ENCODE results near the gene TINAGL1.

TINAGL1 gene

GRCh38 chr1:31621498-31621820 is 45.1 kb downstream of the TINAGL1 start:
- Histone ChIP-seq H4K20me1 (ENCODE audit: insufficient read depth, low read length, poor library complexity, severe bottlenecking) (no peaks in the 10 kb centered on the region), H3K79me2 (ENCODE audit: insufficient read depth, low read length) (no peaks in the 10 kb centered on the region), H3K4me2 (ENCODE audit: low read depth, low read length, poor library complexity, severe bottlenecking) (no peak overlapping the region), H2AFZ (ENCODE audit: low read length) (no peak overlapping the region), H3K36me3 (ENCODE audit: insufficient read depth, low read length) (0 out of 2 replicates have a peak, but pooled peaks cover 5% of the 10 kb centered on the region), H3F3A (ENCODE audit: low read depth) (no peaks in the 10 kb centered on the region), H3K4me3 (ENCODE audit: low read length, poor library complexity, severe bottlenecking) (no peak overlapping the region), H3K9me2 (replicated peaks; ENCODE audit: low read depth, low read length) (no peaks in the 10 kb centered on the region), H3K4me1 (ENCODE audit: insufficient read depth, low read length, poor library complexity, severe bottlenecking) (no peaks in the 10 kb centered on the region), H3K9me3 (ENCODE audit: insufficient read depth, low read depth, low read length) (no peaks in the 10 kb centered on the region), H3K9ac (ENCODE audit: low read depth, low read length, poor library complexity, severe bottlenecking) (no peak overlapping the region), H3K27me3 (ENCODE audit: insufficient read depth, low read length, poor library complexity, severe bottlenecking) (no peaks in the 10 kb centered on the region)
- no peak for TF ChIP-seq CTCF (conservative IDR thresholded peaks at IDR 0.05; ENCODE audit: low read length)
- TF ChIP-seq EZH2phosphoT487 (IDR thresholded peaks at IDR 0.05; ENCODE audit: borderline replicate concordance), result no peak

- H3K4me1 ChIP-seq (ENCODE audit: insufficient read depth, low read length, poor library complexity, severe bottlenecking), result no peaks in the 10 kb centered on the region
- no peaks in the 10 kb centered on the region for H3K9me2 ChIP-seq (replicated peaks; ENCODE audit: low read depth, low read length)
- no peak overlapping the region for H3K9ac ChIP-seq (ENCODE audit: low read depth, low read length, poor library complexity, severe bottlenecking)
- H3K9me3 ChIP-seq (ENCODE audit: insufficient read depth, low read depth, low read length), result no peaks in the 10 kb centered on the region
- H2AFZ ChIP-seq (ENCODE audit: low read length), result no peak overlapping the region
- H3F3A ChIP-seq (ENCODE audit: low read depth), result no peaks in the 10 kb centered on the region
- TF ChIP-seq CTCF (conservative IDR thresholded peaks at IDR 0.05; ENCODE audit: low read length) (no peak), EZH2phosphoT487 (IDR thresholded peaks at IDR 0.05; ENCODE audit: borderline replicate concordance) (no peak)
- H3K27me3 ChIP-seq (ENCODE audit: insufficient read depth, low read length, poor library complexity, severe bottlenecking), result no peaks in the 10 kb centered on the region
- H4K20me1 ChIP-seq (ENCODE audit: insufficient read depth, low read length, poor library complexity, severe bottlenecking), result no peaks in the 10 kb centered on the region
- H3K79me2 ChIP-seq (ENCODE audit: insufficient read depth, low read length), result no peaks in the 10 kb centered on the region
- H3K4me3 ChIP-seq (ENCODE audit: low read length, poor library complexity, severe bottlenecking), result no peak overlapping the region
- H3K36me3 ChIP-seq (ENCODE audit: insufficient read depth, low read length), result peaks cover 6% of the 10 kb centered on the region; the same call in 1 of the 2 replicates
- H3K4me2 ChIP-seq (ENCODE audit: low read depth, low read length, poor library complexity, severe bottlenecking), result no peak overlapping the region
Measured at GRCh38 chr1:31621847-31622730, 45.8 kb downstream of the TINAGL1 start.

- Histone ChIP-seq H2AFZ (ENCODE audit: low read length) (no peak overlapping the region), H3K9me2 (replicated peaks; ENCODE audit: low read depth, low read length) (no peaks in the 10 kb centered on the region), H3K27me3 (ENCODE audit: insufficient read depth, low read length, poor library complexity, severe bottlenecking) (no peaks in the 10 kb centered on the region), H3K79me2 (ENCODE audit: insufficient read depth, low read length) (no peaks in the 10 kb centered on the region), H3K4me3 (ENCODE audit: low read length, poor library complexity, severe bottlenecking) (no peak overlapping the region), H3K36me3 (ENCODE audit: insufficient read depth, low read length) (peaks cover 19% of the 10 kb centered on the region; the same call in 1 of the 2 replicates), H4K20me1 (ENCODE audit: insufficient read depth, low read length, poor library complexity, severe bottlenecking) (no peaks in the 10 kb centered on the region), H3K9me3 (ENCODE audit: insufficient read depth, low read depth, low read length) (no peaks in the 10 kb centered on the region), H3K4me1 (ENCODE audit: insufficient read depth, low read length, poor library complexity, severe bottlenecking) (no peaks in the 10 kb centered on the region), H3F3A (ENCODE audit: low read depth) (no peaks in the 10 kb centered on the region), H3K4me2 (ENCODE audit: low read depth, low read length, poor library complexity, severe bottlenecking) (no peak overlapping the region), H3K9ac (ENCODE audit: low read depth, low read length, poor library complexity, severe bottlenecking) (no peak overlapping the region)
- TF ChIP-seq EZH2phosphoT487 (IDR thresholded peaks at IDR 0.05; ENCODE audit: borderline replicate concordance) (no peak), CTCF (conservative IDR thresholded peaks at IDR 0.05; ENCODE audit: low read length) (no peak)
Measured at GRCh38 chr1:31623365-31623764, 47.0 kb downstream of the TINAGL1 start.
